NCI-H2196 treated with DMSO at 0.1 percent for 48 hours (cell line): ENCODE measurements around the gene DOCK11.
"Not testable (repeated sequence)": the region's sequence is repeated elsewhere in the genome, so short reads cannot be mapped to it uniquely, and the experiment has no call there.

Source experiments
- DNase-seq: peaks from one replicate; lab custom pipeline; 2025; ENCODE audit not compliant: unreplicated experiment; lab: John Stamatoyannopoulos, UW

The DOCK11 gene

DNA sequence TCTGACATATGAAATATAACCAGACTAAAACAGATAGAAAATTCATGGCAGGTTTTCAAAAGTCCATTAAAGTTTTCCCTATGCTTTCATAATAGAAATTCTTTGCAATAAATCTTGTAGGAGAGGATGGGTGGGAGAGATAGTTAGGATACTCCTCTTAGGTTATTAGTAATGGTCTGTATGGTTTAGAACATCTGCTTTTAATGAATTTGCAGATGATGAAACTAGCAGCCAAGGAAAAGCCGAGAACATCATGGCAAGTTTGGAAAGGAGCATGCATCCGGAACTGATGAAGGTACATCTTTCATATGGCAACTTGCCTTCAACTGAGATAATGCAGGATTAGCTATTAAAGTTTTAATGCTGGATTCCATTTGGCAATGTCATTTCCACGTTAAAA, 70.7 kb downstream of the DOCK11 start:
- no peak for DNase-seq

- no peak for DNase-seq
Measured at GRCh38 chrX:118569676-118570075, 74.1 kb downstream of the DOCK11 start.

DNA sequence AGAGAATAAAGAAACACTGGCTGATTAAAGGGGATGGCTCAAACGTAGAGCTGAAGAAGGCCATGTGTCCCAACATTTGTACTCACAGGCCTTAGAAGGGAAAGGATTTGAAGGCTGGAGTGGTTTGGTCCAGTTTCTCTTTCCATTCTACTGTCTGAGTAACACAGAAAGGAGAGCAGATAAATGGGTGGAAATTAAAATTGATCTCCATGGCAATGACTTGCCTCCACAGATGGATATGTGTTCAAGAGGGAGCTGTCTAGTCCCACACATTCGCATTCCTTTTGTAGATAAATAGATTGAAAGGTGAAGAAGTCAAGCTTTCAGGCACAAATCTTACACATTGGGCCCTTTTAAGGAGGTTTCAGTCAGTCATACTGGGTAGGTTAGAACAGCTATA, 74.6 kb downstream of the DOCK11 start:
- DNase-seq = no peak

DNA sequence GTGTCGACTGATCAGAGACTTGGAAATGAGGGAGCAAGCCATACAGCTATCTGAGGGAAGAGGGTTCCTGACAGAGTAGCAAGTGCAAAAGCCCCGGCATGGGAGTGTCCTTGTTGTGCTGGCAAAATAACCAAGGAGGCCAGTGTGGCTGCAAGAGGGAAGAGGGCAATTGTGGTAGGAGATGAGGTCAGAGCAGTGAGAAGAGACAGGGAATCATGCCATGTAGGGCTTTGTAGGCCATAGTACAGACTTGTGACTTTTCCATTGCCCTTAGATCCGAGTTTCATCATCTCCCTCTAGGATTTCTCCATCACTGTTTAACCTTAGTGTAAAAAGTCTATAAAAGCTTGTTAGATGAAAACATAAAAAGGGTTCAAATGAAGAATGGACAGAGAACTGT, 76.2 kb downstream of the DOCK11 start:
- no peak for DNase-seq

- no peak for DNase-seq
Measured at GRCh38 chrX:118574666-118575065, 79.1 kb downstream of the DOCK11 start.

GRCh38 chrX:118577041-118577440, 81.4 kb downstream of the DOCK11 start:
- DNase-seq = no peak

- DNase-seq = no peak
Measured at GRCh38 chrX:118579417-118579816, 83.8 kb downstream of the DOCK11 start.

GRCh38 chrX:118582926-118583325, 87.3 kb downstream of the DOCK11 start:
- not testable (repeated sequence) for DNase-seq

GRCh38 chrX:118583781-118584180, 88.2 kb downstream of the DOCK11 start:
- no peak for DNase-seq

GRCh38 chrX:118585296-118585695, 89.7 kb downstream of the DOCK11 start:
- DNase-seq = no peak

DNA sequence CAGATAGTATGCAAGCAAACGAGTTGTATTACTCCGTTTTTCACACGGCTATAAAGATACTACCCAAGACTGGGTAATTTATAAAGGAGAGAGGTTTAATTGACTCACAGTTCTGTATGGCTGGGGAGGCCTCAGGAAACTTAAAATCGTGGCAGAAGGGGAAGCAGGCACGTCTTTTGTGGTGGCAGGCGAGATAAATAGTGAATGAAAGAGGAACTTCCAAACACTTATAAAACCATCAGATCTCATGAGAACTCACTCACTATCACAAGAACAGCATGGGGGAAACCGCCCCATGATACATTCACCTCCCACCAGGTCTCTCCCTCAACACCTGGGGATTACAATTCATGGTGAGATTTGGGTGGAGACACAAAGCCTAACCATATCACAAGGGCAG, 90.6 kb downstream of the DOCK11 start:
- not testable (repeated sequence) for DNase-seq

DNA sequence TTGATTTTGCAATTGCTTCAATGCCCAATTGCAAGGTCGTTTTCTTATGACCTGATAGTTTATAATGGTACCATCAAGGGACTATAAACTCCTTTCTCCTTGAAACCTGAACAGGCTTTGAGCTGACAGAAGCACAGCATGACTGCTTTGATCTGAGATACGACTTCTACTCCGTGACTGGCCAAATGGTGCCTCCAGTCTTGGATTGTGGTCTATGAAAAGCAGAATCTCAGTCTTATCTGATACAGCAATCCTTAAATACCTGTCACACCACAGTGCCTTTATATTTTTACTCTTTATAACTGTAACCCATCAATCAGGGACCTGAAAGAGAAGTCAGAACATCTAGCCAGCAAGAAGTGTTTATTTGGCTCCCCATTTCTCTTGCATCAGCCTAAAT, 93.1 kb downstream of the DOCK11 start:
- DNase-seq = no peak

DNA sequence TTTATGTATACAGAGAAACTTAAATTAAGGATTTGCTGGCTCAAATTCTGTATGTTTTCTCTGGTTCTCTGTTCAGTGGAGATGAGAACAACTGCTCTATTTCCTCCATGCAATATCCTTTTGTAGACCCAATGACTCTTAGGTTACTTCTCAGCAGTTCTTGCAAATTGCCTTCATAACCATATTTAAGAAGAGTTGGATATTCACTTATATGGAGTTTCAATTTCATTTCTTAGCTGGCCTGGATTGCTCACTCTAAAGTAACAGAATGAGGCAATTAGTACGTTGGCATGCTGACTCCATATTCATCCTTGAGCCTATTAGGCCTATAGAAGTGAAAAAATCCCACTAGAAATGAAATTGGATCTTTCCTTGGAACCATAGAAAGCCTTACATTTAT, 93.6 kb downstream of the DOCK11 start:
- no peak for DNase-seq

- no peak for DNase-seq
Measured at GRCh38 chrX:118593407-118593806, 97.8 kb downstream of the DOCK11 start.

DNA sequence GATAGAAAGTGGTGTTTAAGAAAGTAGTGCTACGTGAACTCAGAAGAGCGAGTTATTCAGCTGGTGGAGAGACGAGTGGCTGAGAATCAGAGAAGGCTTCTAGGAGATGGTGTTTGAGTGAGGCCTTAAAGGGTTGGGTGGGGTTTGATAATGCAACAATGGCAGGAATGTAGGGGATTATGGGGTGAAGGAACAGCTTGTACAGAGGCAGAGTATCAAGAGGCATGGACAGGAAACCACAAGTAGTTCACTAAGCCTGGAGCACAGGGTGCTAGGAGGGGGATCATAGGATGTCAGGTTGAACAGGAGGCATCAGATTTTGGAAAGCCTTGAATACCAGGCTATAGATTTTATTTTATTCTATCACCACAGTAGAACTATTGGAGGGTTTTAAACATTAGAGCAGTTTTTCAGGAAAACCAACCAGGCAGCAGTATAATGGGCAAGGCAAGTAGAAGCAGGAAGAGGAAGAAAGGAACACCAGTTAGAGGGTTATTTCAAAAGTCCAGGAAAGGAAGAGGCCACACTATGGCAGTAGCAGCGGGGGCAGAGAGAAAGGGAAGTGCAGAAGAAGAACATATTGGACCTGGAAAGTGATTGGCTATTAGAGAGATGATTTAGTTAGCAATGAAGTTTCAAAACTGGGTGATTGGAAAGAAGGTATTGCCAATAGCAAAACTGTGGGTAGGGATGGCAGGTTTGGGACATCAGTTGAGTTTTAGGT, 99.2 kb downstream of the DOCK11 start:
- no peak for DNase-seq

DNA sequence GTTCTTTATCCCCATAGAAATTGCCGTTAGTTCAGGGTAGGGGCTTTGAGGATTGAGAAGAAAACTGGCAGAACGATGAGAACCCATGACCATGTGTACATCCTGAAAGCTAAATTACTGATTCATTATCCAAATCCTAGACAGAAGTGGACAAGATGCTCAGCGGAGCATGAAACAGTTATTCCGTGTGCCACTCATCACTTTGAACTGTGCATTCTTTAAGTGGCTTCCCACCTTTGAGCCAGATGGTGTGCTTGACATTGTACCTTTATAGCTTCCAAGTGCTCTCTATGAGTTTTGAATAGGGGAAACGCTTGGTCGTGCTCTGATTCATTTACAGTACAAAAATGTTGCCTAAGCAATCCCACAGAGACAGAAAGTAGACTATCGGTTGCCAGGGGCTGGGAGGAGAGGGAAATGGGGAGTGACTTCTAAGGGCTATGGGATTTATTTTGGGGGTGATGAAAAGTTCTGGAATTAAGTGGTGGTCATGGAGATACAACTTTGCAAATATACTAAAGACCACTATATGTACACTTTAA, 100.0 kb downstream of the DOCK11 start:
- no peak for DNase-seq

DNA sequence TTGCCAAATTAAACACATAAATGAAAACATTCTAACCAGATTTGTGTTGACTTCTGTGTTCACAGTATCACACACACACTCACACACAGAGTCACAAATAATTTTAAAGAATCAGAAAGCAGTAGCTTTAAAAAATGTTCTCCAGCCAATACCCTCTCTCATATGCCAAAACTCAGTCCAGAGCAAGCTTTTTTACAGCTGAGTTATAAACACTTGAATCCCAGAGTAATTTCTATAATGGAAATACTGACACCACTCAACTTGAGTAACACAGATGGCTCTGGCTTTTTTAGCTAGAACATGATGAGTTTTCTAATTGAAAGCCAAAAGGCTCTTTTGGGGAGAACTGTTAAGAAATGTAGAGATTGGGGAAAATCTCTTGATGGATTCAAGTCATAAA, 100.8 kb downstream of the DOCK11 start:
- DNase-seq = no peak

- DNase-seq = peak; percentile 0
Measured at GRCh38 chrX:118603981-118604380, 108.4 kb downstream of the DOCK11 start.

- DNase-seq = no peak
Measured at GRCh38 chrX:118612290-118612689, 116.7 kb downstream of the DOCK11 start.

DNA sequence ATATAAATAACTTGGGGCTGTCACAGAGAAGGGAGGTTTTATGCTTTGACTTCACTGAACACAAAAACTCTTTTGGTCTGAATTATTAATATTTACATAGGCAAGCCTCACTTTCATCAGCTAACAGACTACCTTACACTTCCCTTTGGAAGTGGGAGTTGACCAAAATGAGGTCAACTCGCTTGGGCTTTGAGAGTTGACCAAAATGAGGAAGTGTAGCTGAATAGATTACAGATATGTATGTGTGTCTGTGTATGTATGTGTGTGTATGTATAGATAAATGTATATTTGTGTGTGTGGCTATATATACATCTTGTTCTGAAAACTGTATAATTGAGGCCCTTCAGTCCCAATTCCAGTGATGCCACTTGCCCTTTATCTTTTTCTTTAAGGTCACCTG, 118.5 kb downstream of the DOCK11 start:
- no peak for DNase-seq

- DNase-seq = no peak
Measured at GRCh38 chrX:118615141-118615540, 119.5 kb downstream of the DOCK11 start.

- DNase-seq = no peak
Measured at GRCh38 chrX:118621081-118621759, 125.6 kb downstream of the DOCK11 start.
